RWPE2 (cell line): Measurements from ENCODE around the gene MNS1.
A peak's percentile ranks its signal among the peaks of the same experiment; 100 is the strongest.
"Not testable (repeated sequence)": the region's sequence is repeated elsewhere in the genome, so short reads cannot be mapped to it uniquely, and the experiment has no call there.

ENCODE experiments used
- ATAC-seq: fragments of 200-7000 bp; cut with Tn5 transposase; 3 replicates; pipeline ENCODE4 v1.9.1; 2021; ENCODE audit warnings: low read depth
- DNase-seq: peaks from one replicate; pipeline ENCODE4 v3.0.0-alpha.2; 2020; ENCODE audit warnings: low spot score
- H3K27ac ChIP-seq: fragments of 450-650 bp; 2 replicates; pipeline ENCODE4 v1.5.1; 2017; ENCODE audit warnings: mild to moderate bottlenecking; ENCODE audit not compliant: poor library complexity, severe bottlenecking
- H3K27me3 ChIP-seq: fragments of 250-450 bp; sonication (Bioruptor Pico); 2 replicates; pipeline ENCODE4 v1.5.1; 2021; ENCODE audit warnings: mild to moderate bottlenecking, moderate library complexity; ENCODE audit not compliant: insufficient read depth, poor library complexity, severe bottlenecking
- H3K36me3 ChIP-seq: fragments of 250-450 bp; sonication (Bioruptor Pico); 2 replicates; pipeline ENCODE4 v1.5.1; 2020; ENCODE audit warnings: low read depth, mild to moderate bottlenecking, moderate library complexity
- H3K4me1 ChIP-seq: fragments of 250-450 bp; sonication (Bioruptor Pico); 2 replicates; pipeline ENCODE4 v1.5.1; 2021; ENCODE audit warnings: mild to moderate bottlenecking, moderate library complexity; ENCODE audit not compliant: insufficient read depth, poor library complexity, severe bottlenecking
- H3K4me3 ChIP-seq: fragments of 250-450 bp; sonication (Bioruptor Pico); 2 replicates; pipeline ENCODE4 v1.5.1; 2021; ENCODE audit warnings: mild to moderate bottlenecking, moderate library complexity; ENCODE audit not compliant: severe bottlenecking
- H3K9me3 ChIP-seq: fragments of 250-450 bp; sonication (Bioruptor Pico); 2 replicates; pipeline ENCODE4 v1.5.1; 2021; ENCODE audit warnings: mild to moderate bottlenecking, moderate library complexity; ENCODE audit not compliant: severe bottlenecking
- TF ChIP-seq, protein P1 (sequence below): fragments of 450-650 bp; IDR thresholded peaks from one replicate; pipeline ENCODE4 v1.5.1; 2017; ENCODE audit warnings: mild to moderate bottlenecking, moderate library complexity; ENCODE audit not compliant: poor library complexity, severe bottlenecking

MNS1 gene

DNA sequence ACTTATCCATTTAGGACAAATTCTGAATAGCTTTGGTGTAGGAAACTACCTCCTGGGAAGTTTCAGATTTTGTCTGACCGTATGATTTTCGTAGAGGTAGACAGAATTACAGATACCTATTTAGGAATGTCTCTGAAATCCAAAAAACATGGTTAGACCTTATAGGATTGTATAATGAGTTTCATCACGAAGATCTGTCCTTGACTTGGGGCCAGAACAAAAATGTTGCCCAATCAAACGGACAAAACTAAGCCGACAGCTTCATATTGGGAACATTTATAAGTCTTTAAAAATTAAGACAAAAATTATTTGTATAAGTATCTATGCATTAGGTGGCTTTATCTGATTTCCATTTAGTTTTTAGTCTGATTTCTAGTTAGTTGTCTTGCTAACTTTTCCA, 32.6 kb downstream of the MNS1 start:
- H3K27ac ChIP-seq: no peak overlapping the region
- peaks cover 9% of the 10 kb centered on the region; the same call in 1 of the 2 replicates for H3K36me3 ChIP-seq
- H3K4me3 ChIP-seq: no peak overlapping the region
- no peaks in the 10 kb centered on the region for H3K9me3 ChIP-seq
- ATAC-seq (no peak), DNase-seq (no peak)
- TF ChIP-seq, protein P1, sequence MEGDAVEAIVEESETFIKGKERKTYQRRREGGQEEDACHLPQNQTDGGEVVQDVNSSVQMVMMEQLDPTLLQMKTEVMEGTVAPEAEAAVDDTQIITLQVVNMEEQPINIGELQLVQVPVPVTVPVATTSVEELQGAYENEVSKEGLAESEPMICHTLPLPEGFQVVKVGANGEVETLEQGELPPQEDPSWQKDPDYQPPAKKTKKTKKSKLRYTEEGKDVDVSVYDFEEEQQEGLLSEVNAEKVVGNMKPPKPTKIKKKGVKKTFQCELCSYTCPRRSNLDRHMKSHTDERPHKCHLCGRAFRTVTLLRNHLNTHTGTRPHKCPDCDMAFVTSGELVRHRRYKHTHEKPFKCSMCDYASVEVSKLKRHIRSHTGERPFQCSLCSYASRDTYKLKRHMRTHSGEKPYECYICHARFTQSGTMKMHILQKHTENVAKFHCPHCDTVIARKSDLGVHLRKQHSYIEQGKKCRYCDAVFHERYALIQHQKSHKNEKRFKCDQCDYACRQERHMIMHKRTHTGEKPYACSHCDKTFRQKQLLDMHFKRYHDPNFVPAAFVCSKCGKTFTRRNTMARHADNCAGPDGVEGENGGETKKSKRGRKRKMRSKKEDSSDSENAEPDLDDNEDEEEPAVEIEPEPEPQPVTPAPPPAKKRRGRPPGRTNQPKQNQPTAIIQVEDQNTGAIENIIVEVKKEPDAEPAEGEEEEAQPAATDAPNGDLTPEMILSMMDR: no peak
- no peaks in the 10 kb centered on the region for H3K27me3 ChIP-seq
- H3K4me1 ChIP-seq: no peaks in the 10 kb centered on the region

DNA sequence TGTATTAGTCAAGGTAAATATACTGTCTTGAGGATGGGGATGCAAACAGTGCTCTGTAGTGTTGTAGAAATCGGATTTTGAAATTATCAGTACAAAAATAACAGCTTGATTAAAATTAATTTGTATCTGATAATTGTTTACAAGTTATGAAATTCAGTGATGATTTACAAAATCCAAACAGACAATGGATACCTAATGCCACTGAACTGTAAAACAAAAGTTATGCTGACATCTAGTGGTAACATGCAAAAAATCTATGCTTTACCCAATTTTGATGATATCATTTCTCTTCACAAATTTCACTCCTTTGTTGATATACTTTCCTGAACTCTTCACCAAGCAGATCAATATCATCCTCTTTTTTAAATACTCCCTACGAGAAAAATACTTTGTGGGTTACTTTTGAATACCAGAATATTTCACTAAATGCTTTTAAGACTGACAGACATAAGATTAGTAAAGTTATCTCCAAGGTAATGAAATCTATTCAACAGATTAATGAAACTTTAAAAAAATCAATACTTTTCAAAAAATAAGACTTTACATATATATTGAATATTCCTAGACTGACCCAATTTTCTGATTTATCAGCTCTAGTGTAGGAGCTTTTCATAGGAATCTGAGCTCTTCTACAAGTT, 36.0 kb downstream of the MNS1 start:
- ATAC-seq (peak; percentile 78), DNase-seq (no peak)
- Histone ChIP-seq H3K9me3 (no peaks in the 10 kb centered on the region), H3K27me3 (no peaks in the 10 kb centered on the region), H3K4me3 (no peak overlapping the region), H3K4me1 (no peaks in the 10 kb centered on the region), H3K27ac (no peak overlapping the region), H3K36me3 (peaks cover 13% of the 10 kb centered on the region)
- TF ChIP-seq, protein P1: peak; percentile 95

DNA sequence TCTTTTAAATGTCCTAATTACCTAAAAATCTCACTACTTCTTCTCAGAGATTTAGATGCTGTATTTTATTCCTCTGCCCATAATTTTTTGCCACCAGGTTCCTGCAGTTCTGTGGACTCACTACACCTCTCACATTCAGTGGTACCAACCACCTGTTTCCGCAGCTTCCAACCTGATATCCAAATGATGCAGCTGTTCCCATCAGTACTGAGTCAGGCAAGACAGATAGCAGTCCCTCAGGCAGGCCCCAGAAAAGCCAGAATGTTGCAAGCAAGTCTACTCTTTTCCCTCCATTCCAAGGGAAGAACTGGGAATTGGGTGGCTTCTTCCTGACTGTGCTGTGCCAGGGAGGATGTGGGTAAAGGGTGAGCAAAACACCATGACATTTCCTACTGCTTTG, 39.0 kb downstream of the MNS1 start:
- no peak for ATAC-seq
- TF ChIP-seq, protein P1: no peak

DNA sequence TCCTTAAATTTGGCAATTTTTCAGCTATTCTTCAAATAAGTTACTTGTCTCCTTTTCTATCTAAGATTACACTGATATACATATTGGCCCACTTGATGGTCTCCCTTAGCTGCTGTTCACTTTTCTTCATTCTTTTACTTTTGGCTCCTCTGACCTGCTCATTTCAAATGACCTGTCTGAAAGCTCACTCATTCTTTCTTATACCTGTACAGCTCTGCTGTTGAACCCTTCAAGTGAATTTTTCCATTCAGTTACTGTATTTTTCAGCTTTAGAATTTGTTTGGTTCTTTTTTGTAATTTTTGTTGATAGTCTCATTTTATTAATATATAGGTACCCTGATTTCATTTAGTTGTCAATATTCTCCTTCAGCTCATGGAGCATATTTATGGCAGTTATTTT, 39.7 kb downstream of the MNS1 start:
- Histone ChIP-seq H3K27me3 (no peaks in the 10 kb centered on the region), H3K27ac (no peak overlapping the region), H3K36me3 (peaks cover 9% of the 10 kb centered on the region), H3K9me3 (no peaks in the 10 kb centered on the region), H3K4me3 (no peak overlapping the region), H3K4me1 (no peaks in the 10 kb centered on the region)
- TF ChIP-seq, protein P1: no peak
- DNase-seq: no peak
- ATAC-seq: no peak

More for the DNA sequence above, 39.0 kb downstream of the MNS1 start:
- Histone ChIP-seq H3K4me3 (no peak overlapping the region), H3K36me3 (peaks cover 9% of the 10 kb centered on the region), H3K9me3 (no peaks in the 10 kb centered on the region), H3K27me3 (no peaks in the 10 kb centered on the region), H3K27ac (no peak overlapping the region), H3K4me1 (no peaks in the 10 kb centered on the region)
- DNase-seq: no peak

DNA sequence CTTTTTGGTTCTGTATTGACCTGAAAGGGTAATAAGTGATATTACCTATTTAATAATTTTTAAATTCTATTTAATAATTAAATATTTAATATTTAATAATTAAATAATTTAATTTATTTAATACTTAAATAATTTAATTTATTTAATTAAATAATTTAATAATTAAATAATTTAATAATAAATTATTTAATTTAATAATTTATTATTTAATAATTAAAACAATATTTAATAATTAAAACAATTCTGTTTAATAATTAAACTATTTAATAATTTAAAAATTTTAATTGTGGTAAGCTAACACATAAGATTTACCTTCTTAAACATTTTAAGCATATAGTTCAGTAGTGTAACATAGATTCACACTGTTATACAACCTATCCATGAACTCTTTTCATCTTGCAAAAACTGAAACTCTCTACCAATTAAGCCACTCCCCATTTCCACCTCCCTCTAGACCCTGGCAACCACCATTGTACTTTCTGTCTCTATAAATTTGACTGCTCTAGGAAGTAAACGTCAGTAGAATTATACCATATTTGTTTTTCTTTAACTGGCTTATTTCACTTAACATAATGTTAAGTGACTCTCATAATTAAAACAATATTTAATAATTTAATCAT, 51.7 kb downstream of the MNS1 start:
- H3K4me1 ChIP-seq, H3K36me3 ChIP-seq, ATAC-seq, H3K4me3 ChIP-seq, H3K27ac ChIP-seq, H3K9me3 ChIP-seq, DNase-seq, H3K27me3 ChIP-seq: not testable (repeated sequence)
